GM18498 (cell line): Measurements from ENCODE around the gene EDNRA.

Source experiments
- ATAC-seq: cut with Tn5 transposase; IDR thresholded peaks from one replicate; pipeline ENCODE4 v1.9.1; 2021; ENCODE audit warnings: mild to moderate bottlenecking, moderate library complexity; ENCODE audit not compliant: unreplicated experiment

The EDNRA gene

DNA sequence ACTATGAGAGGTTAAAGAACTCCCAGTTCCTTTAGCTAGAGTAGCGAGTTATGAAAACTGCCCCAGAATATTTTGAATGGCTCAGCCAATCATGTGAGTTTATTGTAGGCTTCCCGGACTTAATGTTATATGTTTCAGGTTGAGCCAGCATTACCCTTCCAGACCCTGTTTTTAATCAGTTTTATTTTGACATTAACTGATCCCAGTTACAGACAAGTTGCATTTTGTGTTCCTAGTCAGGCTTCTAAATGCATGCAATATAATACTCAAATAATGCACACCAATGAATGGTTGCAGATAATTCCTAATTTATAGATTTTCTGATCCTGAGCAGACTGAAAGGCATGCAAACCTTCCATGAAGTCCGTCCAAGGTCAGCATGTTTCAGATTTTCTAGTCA lies 57.8 kb downstream of the EDNRA start:
- no peak for ATAC-seq

DNA sequence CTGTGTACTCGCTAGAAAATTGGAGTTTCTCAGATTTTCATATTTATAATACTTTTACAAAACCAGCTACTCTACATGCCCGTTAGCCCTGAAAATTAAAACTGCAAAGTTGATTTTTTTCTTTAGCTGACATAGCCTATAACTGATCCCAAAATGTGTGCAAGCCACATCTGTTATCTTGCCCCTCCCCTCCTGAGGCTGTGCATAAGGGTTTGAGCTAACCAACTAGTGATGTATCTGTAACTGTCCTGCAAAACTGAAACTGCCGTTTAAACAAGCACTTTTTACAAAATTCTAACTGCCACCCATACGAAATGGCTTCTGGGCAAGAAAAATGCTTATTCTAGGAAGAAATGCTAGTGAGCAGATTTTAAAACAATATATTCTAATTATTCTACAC lies 59.1 kb downstream of the EDNRA start:
- ATAC-seq, result no peak

DNA sequence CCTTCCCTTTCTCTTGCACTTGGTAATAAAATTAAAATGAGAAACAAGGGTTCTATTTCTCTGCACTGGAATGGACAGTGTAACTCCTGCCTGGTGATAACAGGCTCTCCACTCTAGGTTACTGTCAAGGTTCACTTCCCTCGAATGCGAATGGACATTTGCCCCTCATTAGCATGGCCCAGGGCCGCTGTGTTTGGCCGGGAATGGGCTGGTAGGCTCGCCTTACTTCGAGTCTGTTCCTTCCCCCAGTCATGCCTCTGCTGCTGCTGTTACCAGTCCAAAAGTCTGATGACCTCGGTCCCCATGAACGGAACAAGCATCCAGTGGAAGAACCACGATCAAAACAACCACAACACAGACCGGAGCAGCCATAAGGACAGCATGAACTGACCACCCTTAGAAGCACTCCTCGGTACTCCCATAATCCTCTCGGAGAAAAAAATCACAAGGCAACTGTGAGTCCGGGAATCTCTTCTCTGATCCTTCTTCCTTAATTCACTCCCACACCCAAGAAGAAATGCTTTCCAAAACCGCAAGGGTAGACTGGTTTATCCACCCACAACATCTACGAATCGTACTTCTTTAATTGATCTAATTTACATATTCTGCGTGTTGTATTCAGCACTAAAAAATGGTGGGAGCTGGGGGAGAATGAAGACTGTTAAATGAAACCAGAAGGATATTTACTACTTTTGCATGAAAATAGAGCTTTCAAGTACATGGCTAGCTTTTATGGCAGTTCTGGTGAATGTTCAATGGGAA lies 61.5 kb downstream of the EDNRA start:
- ATAC-seq, result no peak

DNA sequence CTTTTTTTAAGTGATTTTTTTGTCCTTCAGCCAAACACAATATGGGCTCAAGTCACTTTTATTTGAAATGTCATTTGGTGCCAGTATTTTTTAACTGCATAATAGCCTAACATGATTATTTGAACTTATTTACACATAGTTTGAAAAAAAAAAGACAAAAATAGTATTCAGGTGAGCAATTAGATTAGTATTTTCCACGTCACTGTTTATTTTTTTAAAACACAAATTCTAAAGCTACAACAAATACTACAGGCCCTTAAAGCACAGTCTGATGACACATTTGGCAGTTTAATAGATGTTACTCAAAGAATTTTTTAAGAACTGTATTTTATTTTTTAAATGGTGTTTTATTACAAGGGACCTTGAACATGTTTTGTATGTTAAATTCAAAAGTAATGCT lies 62.1 kb downstream of the EDNRA start:
- no peak for ATAC-seq

DNA sequence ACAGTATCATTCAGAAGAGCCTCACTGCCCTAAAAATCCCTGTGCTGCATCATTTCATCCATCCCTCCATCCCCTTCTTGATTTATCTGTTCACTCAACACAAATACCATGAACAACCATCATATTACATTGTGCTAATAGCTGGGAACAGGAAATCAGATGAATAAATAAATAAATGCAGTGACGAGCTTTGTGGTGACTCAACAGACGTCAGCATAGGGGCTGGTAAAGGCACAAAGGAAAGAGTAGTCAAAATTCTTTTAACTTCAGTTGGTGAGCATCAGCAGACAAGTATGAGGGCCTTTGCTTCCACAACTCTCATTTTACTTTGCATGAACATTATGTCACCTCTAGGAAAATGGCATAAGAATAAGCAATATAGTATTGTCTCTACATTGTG lies 65.5 kb downstream of the EDNRA start:
- no peak for ATAC-seq

DNA sequence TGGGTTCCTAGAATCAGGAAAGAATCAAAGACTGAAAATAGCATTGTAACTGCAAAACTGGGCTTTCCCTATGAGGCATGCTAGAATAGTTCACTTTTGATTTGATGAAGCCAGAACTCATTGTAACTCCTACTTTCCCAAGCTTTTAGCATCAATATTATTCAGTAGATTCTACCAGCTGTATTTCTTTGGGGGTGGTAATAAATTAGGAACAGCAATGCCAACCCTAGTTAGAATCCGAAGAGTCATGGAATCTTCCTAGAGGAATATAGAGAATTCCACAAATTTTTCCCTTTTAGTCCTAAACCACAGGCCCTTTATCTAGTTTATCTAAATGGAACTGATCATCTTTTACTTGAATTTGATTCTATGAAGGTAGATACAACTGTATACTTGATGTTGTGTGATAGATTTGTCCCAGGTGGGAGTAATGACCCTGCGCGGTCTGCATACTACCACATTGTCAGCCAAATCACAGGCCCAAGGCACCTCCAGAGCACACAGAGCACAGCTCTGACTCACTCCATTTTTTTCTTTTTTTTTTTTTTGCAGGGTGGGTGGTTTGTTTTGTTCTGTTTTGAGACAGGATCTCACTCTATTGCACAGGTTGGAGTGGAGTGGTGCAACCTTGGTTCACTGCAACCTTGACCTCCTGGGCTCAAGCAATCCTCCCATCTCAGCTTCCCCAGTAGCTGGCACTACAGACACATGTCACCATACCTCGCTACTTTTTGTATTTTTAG lies 66.6 kb downstream of the EDNRA start:
- no peak for ATAC-seq

DNA sequence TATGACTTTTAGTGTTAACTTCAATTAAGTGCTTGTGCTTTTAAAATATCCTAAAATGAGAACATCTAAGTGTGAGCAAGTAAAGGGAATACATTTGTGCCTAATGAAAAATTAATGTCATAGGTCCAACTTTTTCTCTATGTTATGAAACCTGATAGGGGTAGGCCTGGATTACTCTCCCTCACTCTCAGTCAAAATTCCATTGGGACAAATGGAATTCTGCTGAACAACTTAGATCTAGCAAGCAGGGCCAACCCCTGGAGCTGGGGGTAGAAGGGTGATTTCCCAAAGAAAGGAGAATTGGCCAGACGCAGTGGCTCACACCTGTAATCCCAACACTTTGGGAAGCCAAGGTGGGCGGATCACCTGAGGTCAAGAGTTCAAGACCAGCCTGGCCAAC lies 67.4 kb downstream of the EDNRA start:
- ATAC-seq, result no peak

DNA sequence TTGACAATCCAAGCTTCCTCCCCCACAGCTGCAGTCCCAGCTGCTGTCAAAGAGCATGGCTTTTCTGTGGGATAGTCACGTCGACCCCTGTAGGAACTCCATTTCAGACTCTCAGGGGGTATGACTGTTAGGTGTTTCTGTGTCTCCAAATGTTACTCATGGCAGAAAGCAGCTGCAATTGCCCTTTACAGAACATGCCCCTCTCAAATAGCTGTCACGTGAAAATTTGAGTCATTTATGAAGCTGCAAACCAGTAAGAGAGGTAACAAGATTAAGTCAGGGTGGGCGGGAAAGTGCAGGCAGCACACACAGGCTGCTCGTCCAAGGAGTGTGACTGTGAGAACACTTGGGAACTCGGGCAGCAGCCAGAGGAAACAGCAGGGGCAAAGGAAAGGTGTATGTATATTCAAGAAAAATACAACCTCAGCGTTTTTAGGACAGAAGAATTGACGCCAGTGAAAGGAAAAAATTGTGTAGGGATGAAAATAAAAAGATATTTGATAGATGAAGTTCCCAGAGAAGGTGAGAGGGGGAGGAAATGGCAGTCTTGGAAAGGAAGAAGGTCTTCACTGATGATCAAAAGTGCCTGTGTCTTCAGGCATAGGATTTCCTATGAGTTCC lies 69.8 kb downstream of the EDNRA start:
- peak; percentile 67 for ATAC-seq

DNA sequence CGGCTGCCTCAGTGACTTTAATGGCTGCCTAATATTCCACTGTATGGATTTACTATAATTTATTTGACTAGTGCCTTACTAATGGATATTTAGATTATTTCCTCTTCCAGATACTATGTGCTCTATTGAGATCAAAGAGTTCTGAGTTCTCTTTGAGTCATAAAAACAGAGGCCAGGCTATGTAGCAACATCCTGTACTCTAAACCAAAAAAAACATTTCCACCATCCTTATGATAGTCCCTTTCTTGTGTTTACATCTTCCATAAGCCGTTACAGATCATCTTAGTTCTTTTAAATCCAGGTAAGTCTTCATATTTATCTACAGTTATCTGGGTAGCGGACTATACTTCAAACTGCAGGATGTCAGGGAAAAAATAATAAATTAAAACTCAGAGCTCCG lies 79.7 kb downstream of the EDNRA start:
- ATAC-seq, result no peak

DNA sequence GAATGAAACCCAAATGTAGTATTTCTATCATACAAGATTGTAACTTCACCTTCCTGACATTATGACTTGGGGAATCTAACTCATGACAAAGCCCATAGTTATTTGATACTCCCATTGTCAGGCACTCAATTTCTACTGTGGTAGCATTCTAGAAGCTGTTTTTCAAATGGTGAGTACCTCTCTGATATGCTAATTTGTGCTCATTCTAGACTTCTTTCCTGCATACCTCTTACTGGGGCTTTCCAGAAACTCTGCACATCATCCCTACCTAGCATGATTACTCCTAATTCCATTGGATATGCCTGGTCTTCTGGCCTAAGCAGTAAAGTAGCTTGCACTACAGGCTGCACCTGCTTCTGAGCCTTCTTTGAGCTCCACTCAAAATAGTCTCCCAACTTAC lies 85.9 kb downstream of the EDNRA start:
- ATAC-seq, result no peak

DNA sequence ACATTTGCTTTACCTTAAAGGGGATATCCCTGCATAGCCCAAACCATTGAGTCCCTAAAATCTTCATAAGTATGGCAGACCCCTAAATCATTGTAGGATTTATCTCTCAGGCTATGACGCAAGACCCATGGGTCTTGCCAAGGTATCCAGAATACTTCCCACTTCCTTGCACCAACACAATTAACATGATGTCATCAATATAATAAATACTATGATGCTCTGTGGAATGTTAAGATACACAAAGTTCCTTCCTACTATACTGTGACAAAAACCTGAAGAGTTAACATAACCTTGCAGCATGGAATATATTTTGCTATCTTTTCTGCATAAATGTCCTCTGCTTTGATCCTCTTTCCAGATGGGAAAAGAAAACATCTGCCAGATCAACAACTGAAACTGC lies 86.4 kb downstream of the EDNRA start:
- no peak for ATAC-seq

DNA sequence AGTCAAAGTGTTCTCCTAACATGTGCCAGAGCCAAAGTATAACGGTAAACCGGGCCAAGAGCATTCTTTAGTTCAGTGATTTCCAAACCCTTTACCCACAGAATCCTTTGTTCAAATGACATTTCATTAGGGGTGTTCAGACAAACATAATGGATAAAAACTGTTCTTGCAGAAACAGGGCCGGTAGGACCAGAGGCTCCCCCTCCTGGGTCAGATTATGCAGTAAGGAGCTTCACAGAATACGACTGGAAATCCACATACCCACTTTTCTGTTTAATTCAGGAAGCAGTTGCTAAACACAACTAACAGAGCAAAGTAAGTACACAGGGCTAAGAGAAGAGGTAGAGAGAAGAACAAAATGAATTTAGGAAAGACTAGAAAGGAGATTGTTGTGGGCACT lies 89.7 kb downstream of the EDNRA start:
- ATAC-seq, result no peak

DNA sequence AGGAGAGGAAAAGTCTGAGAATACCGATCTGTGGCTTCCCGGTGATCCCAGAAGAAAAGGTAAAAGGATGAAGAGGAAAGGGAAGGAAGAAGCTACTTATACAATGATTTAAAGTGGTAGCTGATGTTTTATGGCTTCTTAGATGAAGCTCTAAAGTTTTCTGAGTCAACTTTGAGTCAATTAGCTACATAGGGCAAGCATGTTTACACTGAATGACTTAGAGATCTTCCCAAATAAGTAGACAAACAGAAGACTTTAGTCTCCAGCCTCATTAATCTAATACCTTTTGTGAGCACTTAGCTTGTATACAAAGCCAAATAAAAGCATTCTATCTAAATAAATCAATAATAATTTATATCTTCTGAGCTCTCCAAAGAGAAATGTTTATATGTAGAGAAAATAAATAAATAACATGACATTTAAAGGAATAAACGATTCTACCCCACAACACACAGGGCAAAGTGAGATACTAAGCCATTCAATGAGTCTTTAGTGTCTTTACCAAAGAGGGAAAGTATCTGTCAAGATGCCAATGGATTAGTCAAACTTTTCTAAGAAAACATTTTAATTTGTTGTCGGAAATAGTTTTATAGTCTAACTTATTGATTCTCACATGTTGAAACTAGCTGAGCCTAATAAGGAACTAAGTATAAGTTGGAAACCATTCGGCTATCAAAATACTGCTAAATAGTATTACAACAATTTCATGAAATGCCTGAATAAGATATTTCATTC lies 90.3 kb downstream of the EDNRA start:
- ATAC-seq, result no peak

DNA sequence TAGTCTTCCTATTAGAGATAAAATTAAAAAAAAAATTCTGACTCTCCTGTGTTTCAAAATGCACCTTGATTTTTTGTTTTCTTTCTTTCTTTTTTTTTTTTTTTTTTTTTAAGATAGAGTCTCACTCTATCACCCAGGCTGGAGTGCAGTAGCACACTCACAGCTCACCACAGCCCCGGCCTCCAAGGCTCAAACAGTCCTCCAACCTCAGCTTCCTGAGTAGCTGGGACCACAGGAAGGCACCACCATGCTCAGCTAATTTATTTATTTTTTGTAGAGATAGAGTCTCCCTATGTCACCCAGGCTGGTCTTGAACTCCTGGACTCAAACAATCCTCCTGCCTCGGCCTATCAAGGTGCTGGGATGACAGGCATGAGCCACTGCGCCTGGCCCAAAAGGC lies 95.2 kb downstream of the EDNRA start:
- no peak for ATAC-seq

DNA sequence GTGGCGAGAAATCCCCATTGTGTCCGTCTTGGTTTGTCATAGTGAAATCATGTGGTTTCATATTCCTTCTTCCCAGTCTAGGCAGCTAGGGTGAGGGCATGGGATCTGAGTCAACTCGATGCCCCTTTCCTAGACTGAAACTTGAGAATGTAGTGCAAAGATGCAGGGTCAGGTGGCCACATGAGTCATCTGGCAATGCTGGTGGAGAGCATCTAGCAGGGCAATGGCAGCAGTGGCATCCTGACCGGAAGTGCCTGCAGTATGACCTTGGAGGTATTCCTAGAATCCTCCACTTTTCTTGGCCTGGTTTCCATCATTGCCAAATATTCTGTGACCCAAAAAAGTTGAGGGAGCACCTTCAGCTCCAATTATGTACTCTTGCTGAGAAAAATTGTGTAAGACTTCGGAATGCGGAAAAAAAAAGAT lies 97.2 kb downstream of the EDNRA start:
- ATAC-seq, result no peak

DNA sequence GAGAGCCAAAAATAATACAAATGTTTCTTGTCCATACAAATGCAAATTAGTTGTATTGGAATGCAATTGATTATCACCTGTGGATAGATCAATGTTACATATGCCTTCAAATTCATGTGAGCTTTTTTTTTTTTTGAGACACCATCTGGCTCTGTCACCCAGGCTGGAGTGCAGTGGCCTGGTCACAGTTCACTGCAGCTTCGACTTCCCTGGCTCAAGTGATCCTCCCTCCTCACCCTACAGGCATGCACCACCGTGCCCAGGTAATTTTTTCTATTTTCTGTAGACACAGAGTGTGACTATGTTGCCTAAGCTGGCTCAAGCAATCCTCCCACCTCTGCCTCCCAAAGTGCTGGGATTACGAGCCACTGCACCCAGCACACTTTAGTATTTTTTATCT lies 97.7 kb downstream of the EDNRA start:
- no peak for ATAC-seq

DNA sequence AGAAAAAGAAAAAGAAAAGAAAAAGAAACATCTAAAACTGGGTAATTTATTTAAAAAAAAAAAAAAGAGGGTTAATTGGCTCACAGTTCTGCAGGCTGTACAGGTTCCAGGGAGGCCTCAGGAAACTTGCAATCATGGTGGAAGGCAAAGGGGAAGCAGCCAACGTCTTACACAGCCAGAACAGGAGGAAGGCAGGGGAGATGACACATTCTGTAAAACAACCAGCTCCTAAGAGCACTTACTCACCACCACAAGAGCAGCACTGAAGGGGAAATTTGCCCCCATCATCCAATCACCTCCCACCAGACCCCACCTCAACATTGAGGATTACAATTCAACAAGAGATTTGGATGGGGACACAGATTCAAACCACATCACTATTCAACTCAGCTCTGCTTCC lies 99.5 kb downstream of the EDNRA start:
- ATAC-seq, result no peak

DNA sequence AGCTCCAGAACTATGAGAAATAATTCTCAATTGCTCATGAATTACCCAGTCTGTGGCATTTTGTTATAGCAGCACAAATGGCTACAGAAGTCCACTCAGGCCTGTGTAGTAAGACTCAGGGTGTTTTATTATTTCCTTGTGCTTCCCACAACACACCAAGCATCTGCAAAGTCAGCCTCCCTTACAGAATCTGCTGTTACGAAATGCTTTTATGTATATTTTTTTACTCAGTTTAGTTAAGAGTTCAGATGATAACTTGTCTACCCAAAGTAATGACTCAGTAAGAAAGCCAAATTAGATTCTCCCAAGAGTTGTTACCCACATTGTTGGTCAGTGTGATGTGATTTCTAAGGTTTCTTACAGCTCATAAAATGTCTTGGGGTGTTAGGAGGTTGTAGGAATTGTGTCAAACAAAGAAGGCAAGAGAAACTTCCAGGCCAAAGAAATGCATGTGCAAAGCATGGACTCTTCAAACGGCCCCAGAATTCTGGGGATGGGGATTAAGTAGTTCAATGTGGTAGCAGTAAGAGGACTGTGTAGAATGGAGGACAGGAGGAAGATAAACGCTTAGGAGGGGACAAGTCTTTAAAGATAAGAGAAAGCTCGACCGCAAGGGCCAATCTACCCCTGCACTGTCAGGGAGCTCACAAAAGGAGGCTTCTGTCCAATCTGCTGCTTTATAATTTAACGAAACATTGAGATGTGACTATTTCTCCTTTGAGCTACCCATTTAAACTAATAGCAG lies 100.9 kb downstream of the EDNRA start:
- no peak for ATAC-seq

DNA sequence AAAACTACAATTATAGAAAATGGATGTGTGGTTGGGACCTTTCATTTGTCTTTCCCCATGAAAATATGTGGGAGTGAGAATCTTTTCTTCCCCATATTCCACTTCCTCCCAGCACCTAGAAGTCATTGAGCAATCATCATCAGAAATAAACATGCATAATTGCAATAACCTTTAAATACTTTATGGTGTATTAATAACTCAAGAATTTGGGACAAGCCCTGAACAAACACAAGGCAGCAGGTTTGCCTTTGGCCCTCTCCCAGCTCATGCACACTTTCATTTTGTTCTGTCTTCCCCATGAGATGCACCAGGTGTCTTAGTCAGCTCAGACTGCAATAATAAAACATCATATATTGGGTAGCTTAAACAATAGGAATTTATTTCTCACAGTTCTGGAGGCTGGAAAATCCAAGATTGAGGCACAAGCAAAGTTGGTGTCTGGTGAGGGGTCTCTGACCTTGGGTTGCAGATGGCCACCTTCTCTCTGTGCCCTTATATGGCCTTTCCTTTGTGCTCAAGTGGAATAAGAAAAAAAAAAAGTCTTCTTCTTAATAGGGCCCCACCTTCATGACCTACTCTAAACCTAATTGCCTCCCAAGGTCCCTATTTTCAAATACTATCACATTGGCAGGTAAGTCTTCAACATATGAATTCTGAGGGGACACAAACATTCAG lies 101.6 kb downstream of the EDNRA start:
- ATAC-seq, result no peak

DNA sequence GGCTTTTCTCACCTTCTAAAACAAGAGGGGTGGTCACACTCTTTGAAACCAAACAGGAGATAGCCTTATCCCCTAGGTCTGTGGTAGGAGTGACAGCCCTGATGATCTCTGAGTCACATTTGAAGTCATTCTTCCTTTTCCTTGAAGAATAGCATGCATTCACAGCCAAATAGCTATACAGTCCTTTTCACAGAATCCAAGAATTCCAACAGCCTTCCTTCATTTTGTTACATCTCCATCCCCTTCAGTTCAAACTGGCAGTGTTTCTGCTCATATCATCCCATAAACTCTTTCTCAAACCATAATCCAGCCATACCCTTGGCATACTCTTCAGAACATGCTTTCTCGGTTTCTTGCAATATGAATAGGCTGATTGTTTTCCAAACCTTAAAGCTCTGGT lies 103.0 kb downstream of the EDNRA start:
- ATAC-seq, result no peak
